NCI-H2227 treated with DMSO at 0.1 percent for 48 hours (cell line): ENCODE data around the gene THRSP.

Experiments
- DNase-seq: peaks from one replicate; lab custom pipeline; 2025; lab: John Stamatoyannopoulos, UW

The THRSP gene

DNA sequence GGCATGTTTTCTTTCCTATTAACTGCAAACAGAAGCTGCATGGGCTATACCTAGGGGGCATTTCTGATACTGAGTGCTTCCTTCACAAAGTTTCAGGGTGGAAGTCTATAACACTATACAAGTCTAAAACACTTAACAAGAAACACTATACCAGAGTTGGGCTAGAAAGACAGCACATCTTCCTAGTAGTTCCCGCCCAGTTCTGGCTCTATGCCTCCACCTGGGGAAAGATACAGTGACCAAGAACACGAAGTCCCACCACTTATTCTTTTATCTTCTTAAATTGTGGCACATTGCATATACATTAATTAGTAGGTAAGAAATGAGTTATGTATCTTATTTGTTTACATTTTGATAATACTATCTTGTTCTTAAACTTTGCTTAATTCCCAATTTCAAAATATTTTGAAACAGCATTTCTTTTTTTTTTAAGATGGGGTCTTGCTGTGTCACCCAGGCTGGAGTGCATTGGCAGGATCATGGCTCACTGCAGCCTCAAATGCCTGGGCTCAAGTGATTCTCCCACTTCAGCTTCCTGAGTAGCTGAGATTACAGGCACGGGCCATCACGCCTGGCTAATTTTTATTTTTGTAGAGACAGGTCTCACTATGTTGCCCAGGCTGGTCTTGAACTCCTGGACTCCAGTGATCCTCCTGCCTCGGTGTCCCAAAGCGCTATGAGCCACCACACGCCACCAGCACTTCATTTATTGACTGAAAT lies 34.2 kb downstream of the THRSP start:
- no peak for DNase-seq

- no peak for DNase-seq
Observed at GRCh38 chr11:78099666-78100065, 36.0 kb downstream of the THRSP start.

DNA sequence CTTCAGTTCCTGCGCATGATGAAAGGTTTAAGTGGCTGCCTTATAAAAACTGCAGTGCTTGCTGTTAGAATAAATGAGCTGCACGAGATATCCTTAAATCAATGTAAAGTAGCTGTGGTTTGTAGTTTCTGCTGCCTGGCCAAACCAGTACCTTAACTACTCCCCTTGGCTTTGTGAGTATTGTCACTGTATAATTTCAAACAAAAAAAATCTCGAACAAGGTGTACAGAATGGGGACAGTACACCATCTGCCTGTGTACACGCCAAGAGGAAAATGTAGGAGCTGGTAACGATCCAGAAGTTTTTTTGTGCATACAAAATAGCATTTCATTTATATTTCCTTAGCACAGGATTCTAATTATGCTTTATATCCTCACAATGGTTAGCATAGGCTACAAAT lies 36.6 kb downstream of the THRSP start:
- DNase-seq, result no peak

DNA sequence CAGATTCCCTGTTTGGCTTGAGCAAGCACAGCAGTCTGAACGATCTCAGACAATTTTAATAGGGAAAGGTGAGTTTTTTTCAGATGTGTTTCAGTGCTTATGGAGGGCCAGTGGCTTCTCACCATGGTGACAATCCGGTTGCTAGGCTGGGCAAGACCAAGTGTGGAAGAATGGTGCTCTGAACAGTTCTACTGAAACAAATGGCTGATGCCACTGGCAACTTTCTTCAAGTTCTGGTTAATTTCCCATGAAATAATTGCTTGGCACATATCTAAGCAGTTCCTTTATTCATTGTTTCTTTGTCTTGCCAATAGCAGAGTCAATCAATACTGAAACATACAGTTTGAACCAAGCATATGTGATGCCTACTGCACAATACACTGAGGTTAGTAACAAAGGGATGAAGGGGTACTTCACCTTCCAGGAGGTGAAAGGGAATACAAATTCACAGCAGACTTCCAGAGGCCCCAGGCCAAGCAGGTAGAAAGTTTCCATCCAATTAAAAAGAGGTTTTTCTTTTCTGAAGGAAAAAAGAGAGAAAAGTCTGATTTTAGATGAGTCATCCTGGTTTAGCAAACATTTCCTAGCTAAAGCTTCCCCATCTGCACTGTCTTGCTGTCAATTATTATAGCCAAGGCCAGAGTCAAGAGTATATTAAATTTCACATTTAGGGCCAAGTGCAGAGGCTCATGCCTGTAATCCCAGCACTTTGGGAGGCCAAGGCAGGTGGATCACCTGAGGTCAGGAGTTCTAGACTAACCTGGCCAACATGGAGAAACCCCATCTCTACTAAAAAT lies 37.2 kb downstream of the THRSP start:
- DNase-seq, result no peak

- DNase-seq, result no peak
Observed at GRCh38 chr11:78109081-78110015, 45.7 kb downstream of the THRSP start.

DNA sequence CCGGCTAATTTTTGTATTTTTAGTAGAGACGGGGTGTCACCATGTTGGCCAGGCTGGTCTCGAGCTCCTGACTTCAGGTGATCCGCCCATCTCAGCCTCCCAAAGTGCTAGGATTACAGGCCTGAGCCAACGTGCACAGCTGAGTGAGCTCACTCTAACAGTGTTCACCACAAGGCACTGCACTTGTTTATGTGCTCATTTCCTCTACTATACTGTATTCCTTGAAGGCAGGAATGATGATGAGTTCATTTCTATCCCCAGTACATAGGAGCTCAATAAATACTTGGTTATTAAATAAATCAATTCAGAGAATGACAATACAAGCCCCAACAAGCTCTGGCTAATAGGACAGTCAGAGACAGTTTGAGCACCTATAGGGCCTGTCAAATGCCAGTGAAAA lies 46.7 kb downstream of the THRSP start:
- DNase-seq, result no peak

DNA sequence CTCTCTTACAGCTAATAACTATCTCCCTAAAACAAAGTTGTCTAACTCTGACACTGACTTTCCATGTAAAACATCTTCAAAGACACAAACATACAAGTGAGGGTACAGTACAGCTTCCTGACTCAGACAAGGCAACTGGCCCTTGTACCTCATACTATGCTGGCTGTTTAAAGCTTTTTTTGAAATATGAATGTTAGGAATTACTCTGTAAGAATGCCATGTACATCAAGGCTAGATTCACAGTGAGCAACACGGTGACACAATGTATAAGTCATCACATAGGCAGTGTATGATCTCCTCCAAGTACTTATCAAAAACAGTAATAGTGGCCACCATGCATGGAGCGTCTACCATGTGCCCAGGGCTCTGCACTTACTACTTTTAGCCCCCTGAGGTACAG lies 47.2 kb downstream of the THRSP start:
- DNase-seq, result no peak

DNA sequence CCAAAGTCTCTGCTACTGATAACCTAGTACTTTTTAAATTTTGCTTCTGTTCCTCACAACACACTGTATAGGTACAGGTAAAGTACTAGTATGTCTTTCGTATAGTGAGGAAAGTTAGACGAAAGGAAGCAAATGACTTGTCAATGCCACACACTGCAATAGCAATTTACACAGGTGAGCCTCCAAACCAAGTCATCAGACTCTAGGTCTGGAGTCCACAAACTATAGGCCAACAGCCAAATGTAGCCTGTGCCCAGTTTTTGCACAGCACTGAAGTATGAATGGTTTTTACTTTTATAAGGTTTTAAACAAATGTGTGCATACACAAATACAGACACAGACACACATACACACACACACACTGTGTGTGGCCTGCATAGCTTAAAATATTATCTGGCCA lies 47.6 kb downstream of the THRSP start:
- no peak for DNase-seq

GRCh38 chr11:78112582-78113275 lies 49.1 kb downstream of the THRSP start:
- no peak for DNase-seq
